ENCODE results near the gene LRRN2.
"Not testable (repeated sequence)": the region's sequence is repeated elsewhere in the genome, so short reads cannot be mapped to it uniquely, and the experiment has no call there.

Gene LRRN2

DNA sequence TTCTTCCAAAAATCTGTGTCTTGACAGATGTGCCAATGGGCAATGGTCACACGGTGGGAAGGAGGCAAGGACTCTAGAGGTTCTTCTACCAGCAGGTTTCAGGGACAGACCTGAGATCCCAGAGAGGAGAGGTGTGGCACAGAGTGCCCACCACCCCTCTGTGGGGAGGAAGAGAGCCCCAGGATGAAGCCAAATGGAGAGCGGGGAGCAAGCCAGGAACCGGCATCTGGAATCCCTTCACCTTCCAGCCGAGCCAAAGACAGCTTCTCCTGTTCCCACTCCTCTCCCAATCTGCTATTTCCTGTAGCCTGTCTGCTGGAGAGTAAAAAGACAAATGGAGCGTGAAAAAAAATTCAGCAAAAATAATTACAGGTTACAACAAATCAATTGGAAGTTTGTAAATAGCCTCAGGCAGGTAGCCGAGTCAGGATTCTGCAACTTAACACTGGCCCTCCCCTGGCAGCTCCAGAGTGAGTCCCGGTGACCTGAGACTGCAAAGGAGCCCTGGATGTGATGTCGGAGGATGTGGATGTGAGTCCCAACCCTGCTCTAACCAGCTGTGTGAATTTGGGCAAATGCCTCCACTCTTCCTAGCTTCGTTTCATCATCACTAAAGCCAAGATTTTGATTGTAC is 45.4 kb upstream of the LRRN2 start:
- TF ChIP-seq, protein P1, sequence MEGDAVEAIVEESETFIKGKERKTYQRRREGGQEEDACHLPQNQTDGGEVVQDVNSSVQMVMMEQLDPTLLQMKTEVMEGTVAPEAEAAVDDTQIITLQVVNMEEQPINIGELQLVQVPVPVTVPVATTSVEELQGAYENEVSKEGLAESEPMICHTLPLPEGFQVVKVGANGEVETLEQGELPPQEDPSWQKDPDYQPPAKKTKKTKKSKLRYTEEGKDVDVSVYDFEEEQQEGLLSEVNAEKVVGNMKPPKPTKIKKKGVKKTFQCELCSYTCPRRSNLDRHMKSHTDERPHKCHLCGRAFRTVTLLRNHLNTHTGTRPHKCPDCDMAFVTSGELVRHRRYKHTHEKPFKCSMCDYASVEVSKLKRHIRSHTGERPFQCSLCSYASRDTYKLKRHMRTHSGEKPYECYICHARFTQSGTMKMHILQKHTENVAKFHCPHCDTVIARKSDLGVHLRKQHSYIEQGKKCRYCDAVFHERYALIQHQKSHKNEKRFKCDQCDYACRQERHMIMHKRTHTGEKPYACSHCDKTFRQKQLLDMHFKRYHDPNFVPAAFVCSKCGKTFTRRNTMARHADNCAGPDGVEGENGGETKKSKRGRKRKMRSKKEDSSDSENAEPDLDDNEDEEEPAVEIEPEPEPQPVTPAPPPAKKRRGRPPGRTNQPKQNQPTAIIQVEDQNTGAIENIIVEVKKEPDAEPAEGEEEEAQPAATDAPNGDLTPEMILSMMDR (IDR thresholded peaks at IDR 0.05; ENCODE audit: extremely low read depth, insufficient read depth, missing control alignments): no peak
- DNase-seq (ENCODE audit: low spot score): no peak
- in situ Hi-C loops (cut with MboI; ENCODE audit: low pct_unique_long_range_greater_than_20kb, low sequenced_read_pairs, unreplicated experiment): no loop called here

GRCh38 chr1:204729516-204729915 is 44.0 kb upstream of the LRRN2 start:
- TF ChIP-seq, protein P1 (IDR thresholded peaks at IDR 0.05; ENCODE audit: extremely low read depth, insufficient read depth, missing control alignments): no peak
- in situ Hi-C loops (cut with MboI; ENCODE audit: low pct_unique_long_range_greater_than_20kb, low sequenced_read_pairs, unreplicated experiment): no loop called here
- no peak for DNase-seq (ENCODE audit: low spot score)

GRCh38 chr1:204728456-204728855 is 42.9 kb upstream of the LRRN2 start:
- in situ Hi-C loops (cut with MboI; ENCODE audit: low pct_unique_long_range_greater_than_20kb, low sequenced_read_pairs, unreplicated experiment): no loop called here
- TF ChIP-seq, protein P1 (IDR thresholded peaks at IDR 0.05; ENCODE audit: extremely low read depth, insufficient read depth, missing control alignments): no peak
- DNase-seq (ENCODE audit: low spot score): no peak

DNA sequence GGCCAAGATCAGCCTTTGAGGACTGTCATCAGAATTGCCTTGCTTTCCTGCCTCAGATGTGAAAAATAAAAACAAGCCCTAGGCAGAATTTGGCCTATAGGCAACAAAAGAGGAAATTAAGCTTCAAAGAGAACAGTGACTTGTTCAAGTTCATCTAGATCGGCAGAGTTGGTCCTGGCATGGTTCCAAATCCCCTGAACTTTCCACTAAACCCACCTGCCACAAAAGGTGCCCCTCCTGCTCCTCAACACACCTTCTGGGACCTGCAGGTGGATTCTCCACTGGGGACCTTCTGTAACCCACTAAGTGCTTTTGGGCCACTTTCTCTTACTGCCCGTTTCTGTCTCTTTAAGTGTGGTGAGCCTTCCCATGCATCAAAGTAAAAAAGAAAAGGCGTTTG is 42.5 kb upstream of the LRRN2 start:
- no peak for DNase-seq (ENCODE audit: low spot score)
- TF ChIP-seq, protein P1 (IDR thresholded peaks at IDR 0.05; ENCODE audit: extremely low read depth, insufficient read depth, missing control alignments): no peak
- in situ Hi-C loops (cut with MboI; ENCODE audit: low pct_unique_long_range_greater_than_20kb, low sequenced_read_pairs, unreplicated experiment): no loop called here

DNA sequence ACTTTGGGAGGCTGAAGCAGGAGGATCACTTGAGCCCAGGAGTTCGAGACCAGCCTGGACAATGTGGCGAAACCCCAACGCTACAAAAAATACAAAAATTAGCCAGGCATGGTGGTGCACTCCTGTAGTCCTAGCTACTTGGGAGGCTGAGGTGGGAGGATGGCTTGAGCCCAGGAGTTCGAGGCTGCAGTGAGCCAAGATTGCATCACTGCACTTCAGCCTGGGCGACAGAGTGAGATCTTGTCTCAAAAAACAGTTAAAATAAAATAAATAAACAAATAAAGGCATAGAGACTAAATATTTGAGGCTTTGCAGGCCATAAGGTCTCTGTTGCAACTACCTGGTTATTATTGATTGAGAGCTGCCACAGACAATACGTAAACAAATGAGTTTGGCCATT is 41.9 kb upstream of the LRRN2 start:
- DNase-seq (ENCODE audit: low spot score); in situ Hi-C loops (cut with MboI; ENCODE audit: low pct_unique_long_range_greater_than_20kb, low sequenced_read_pairs, unreplicated experiment): not testable (repeated sequence)

DNA sequence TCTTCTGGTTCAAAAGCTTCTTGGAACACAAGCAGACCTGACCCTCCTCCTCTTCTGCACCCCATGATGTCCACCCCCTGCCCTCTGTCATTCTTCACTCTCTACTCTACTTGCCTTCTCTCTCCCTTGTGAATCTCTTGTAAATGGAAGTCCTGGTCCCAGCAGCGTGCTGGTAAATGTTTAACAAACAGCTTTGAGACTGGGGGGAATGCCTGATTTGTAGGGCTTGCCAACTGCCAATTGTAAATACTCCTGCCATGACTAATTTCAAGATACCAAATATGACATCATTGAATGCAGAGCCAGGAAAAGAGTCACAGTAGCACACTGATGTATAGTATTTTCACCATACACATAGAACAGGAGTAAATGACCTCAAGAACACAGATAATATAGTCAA is 40.9 kb upstream of the LRRN2 start:
- TF ChIP-seq, protein P1 (IDR thresholded peaks at IDR 0.05; ENCODE audit: extremely low read depth, insufficient read depth, missing control alignments): no peak
- DNase-seq (ENCODE audit: low spot score): peak; percentile 39
- in situ Hi-C loops (cut with MboI; ENCODE audit: low pct_unique_long_range_greater_than_20kb, low sequenced_read_pairs, unreplicated experiment): no loop called here

DNA sequence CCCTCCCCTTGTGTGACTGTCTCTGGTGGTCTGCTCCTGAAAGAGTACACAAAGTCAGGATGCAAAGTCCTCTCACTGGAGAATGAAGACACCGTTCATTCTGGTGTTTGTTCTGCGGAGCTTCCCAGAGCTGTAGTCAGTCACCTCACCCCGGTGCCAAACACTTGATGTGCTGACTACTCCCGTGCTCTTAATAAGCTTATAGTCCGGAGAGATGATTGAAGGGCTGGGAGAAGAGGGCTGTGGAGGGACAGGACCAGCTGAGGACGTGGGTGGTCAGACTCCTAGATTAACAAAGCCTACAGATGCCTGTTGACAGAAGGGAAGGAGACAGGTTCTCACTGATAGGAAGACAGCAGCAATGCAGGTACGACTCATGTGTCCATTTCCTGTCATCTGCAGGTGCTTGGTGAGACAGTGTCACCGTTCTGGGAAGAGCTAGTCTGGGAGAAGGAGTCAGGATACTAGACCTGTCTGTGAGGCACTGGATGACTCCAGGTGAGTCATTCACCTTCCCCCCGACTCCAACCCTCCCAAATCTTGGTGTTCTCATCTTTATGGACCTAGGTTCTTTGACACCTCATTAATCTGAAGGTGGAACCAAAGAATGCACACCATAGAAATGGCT is 40.4 kb upstream of the LRRN2 start:
- DNase-seq (ENCODE audit: low spot score): no peak
- in situ Hi-C loops (cut with MboI; ENCODE audit: low pct_unique_long_range_greater_than_20kb, low sequenced_read_pairs, unreplicated experiment): no loop called here
- TF ChIP-seq, protein P1 (IDR thresholded peaks at IDR 0.05; ENCODE audit: extremely low read depth, insufficient read depth, missing control alignments): no peak
